RWPE1 (cell line): ENCODE measurements around the gene TMIE.

Experiments
- CTCF ChIA-PET: fragments of 350-600 bp; sonication (Branson Sonifier 250); formaldehyde crosslinking; extraction: SDS; loops from one replicate; lab custom pipeline; 2021; lab: Yijun Ruan, JAX
- POLR2A ChIA-PET: fragments of 400-600 bp; formaldehyde crosslinking; extraction: SDS; loops from one replicate; lab custom pipeline; 2020; ENCODE audit warnings: antibody characterized with exemption; ENCODE audit not compliant: low non-redundant PET; lab: Yijun Ruan, JAX
- DNase-seq: peaks from one replicate; pipeline ENCODE4 v3.0.0; 2012; ENCODE audit warnings: low spot score
- H3K27ac ChIP-seq: fragments of 450-650 bp; 2 replicates; pipeline ENCODE4 v1.5.1; 2017
- CTCF ChIP-seq: fragments of 450-650 bp; conservative IDR thresholded peaks from 2 replicates; pipeline ENCODE4 v1.5.1; 2017; ENCODE audit warnings: low read depth, mild to moderate bottlenecking

TMIE gene

GRCh38 chr3:46664971-46665762 lies 36.0 kb upstream of the TMIE start:
- ChIA-PET POLR2A (no interaction called here), CTCF (interaction anchor here (0.6 kb wide), 1 partner anchor 249 kb away, joined by 4 read pairs; no protein-coding TSS in a partner anchor)
- no peak for TF ChIP-seq CTCF
- DNase-seq, result no peak
- no peak overlapping the region for H3K27ac ChIP-seq

- ChIA-PET CTCF (interaction anchor here (0.8 kb wide), 1 partner anchor 178 kb away, joined by 4 read pairs; no protein-coding TSS in a partner anchor), POLR2A (no interaction called here)
- H3K27ac ChIP-seq, result 0 out of 2 replicates have a peak overlapping the region, but pooled peaks have one; percentile 72
- DNase-seq, result no peak
- TF ChIP-seq CTCF, result no peak
Observed at GRCh38 chr3:46665763-46666452, 35.3 kb upstream of the TMIE start.

- CTCF ChIA-PET, result interaction anchor here (0.8 kb wide), 1 partner anchor 178 kb away, joined by 4 read pairs; no protein-coding TSS in a partner anchor
- peak overlapping the region; percentile 72; the same call in 1 of the 2 replicates for H3K27ac ChIP-seq
- no peak for DNase-seq
- TF ChIP-seq CTCF, result no peak
- POLR2A ChIA-PET, result no interaction called here
Observed at GRCh38 chr3:46666453-46666845, 34.7 kb upstream of the TMIE start.

- ChIA-PET CTCF (no interaction called here), POLR2A (no interaction called here)
- no peak for DNase-seq
- H3K27ac ChIP-seq, result peak overlapping the region; percentile 72
- TF ChIP-seq CTCF, result no peak
Observed at GRCh38 chr3:46667061-46667621, 34.1 kb upstream of the TMIE start.

GRCh38 chr3:46667657-46668056 lies 33.5 kb upstream of the TMIE start:
- TF ChIP-seq CTCF, result no peak
- no peak for DNase-seq
- peak overlapping the region; percentile 72 for H3K27ac ChIP-seq
- POLR2A ChIA-PET, result no interaction called here
- CTCF ChIA-PET, result no interaction called here

GRCh38 chr3:46668116-46668515 lies 33.1 kb upstream of the TMIE start:
- H3K27ac ChIP-seq, result peak overlapping the region; percentile 72
- ChIA-PET POLR2A (no interaction called here), CTCF (interaction anchor here (1.0 kb wide), 1 partner anchor 178 kb away, joined by 3 read pairs; no protein-coding TSS in a partner anchor)
- DNase-seq, result no peak
- TF ChIP-seq CTCF, result no peak
